HL-60 (cell line): ENCODE results near the gene PPP1R9A.

Experiments
- CTCF ChIP-seq: IDR thresholded peaks from one replicate; pipeline ENCODE4 v1.5.1; 2011; ENCODE audit warnings: low read length, control low read depth, inconsistent platforms; ENCODE audit not compliant: insufficient read depth
- POLR2AphosphoS5 ChIP-seq: IDR thresholded peaks from 2 replicates; pipeline ENCODE4 v1.6.1; 2012; ENCODE audit warnings: low read depth

DNA sequence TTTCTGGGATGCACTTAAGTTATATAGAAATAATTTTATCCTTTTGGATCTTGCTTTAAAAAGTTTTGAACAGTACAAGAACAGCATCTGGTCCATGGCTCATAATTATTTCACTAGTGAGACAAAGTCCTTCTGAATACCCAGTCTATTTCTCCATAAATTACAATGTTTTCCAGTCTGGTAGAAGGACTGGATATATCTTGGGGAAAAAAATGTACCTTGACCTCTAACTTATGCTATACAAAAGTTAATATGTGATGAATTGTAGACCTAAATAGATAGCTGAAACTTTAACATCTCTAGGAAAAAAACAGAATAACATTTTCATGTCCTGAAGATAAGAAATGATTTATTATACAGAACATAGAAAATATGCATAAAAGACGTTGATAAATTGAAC, 88.5 kb downstream of the PPP1R9A start:
- TF ChIP-seq CTCF, result no peak
- no peak for TF ChIP-seq POLR2AphosphoS5
